Keratinocyte (primary cell): Measurements from ENCODE around the gene EGFR. TPM values are rescaled to one million over a fixed set of nuclear protein-coding genes. Genes with fewer than 3 reads are reported as not detected.

Experiments used
- DNase-seq: peaks from one replicate; pipeline ENCODE4 v3.0.0-alpha.2; 2011; ENCODE audit warnings: low read depth, missing footprints, low spot score
- FAIRE-seq: peaks from 2 replicates; lab custom pipeline; 2011; peaks lifted over from hg19 to GRCh38; lab: Jason Lieb, UNC
- H2AFZ ChIP-seq: 2 replicates; pipeline ENCODE4 v1.6.0; 2012; ENCODE audit warnings: low read length, control low read depth, inconsistent platforms; ENCODE audit not compliant: control insufficient read depth
- H3K27ac ChIP-seq: 2 replicates; pipeline ENCODE4 v1.5.1; 2011; ENCODE audit warnings: low read length; ENCODE audit not compliant: control insufficient read depth, insufficient read depth
- H3K27me3 ChIP-seq: 3 replicates; pipeline ENCODE4 v1.6.0; 2011; ENCODE audit warnings: low read length; ENCODE audit not compliant: control insufficient read depth, insufficient read depth; ENCODE audit errors: extremely low read depth
- H3K36me3 ChIP-seq, 2 experiments: 2 replicates in 1 of 2; 3 replicates in 1 of 2; pipeline ENCODE4 v1.5.1; 2011; ENCODE audit warnings: low read length in 2 of 2, mild to moderate bottlenecking in 1 of 2; ENCODE audit not compliant: control insufficient read depth in 2 of 2, insufficient read depth in 2 of 2; ENCODE audit errors: extremely low read depth in 1 of 2
- H3K4me1 ChIP-seq: 3 replicates; pipeline ENCODE4 v1.5.1; 2011; ENCODE audit warnings: low read length; ENCODE audit not compliant: control insufficient read depth, insufficient read depth; ENCODE audit errors: extremely low read depth
- H3K4me2 ChIP-seq: 3 replicates; pipeline ENCODE4 v1.6.0; 2011; ENCODE audit warnings: low read depth, low read length; ENCODE audit not compliant: control insufficient read depth, insufficient read depth; ENCODE audit errors: extremely low read depth
- H3K4me3 ChIP-seq, 3 experiments: fragments of 200-600 bp in 1 of 3; sonication (generic) in 1 of 3; 2 replicates in 2 of 3; 3 replicates in 1 of 3; pipeline ENCODE4 v1.5.1; 2011 to 2016; ENCODE audit warnings: low read length in 3 of 3, mild to moderate bottlenecking in 3 of 3, control low read depth in 2 of 3, inconsistent platforms in 1 of 3, low read depth in 1 of 3, mixed read lengths in 1 of 3, mixed run types in 1 of 3, moderate library complexity in 1 of 3; ENCODE audit not compliant: control insufficient read depth in 2 of 3, insufficient read depth in 2 of 3; ENCODE audit errors: extremely low read depth in 1 of 3
- H3K79me2 ChIP-seq: 2 replicates; pipeline ENCODE4 v1.6.0; 2012; ENCODE audit warnings: low read length; ENCODE audit not compliant: control insufficient read depth, insufficient read depth
- H3K9ac ChIP-seq: 3 replicates; pipeline ENCODE4 v1.6.0; 2011; ENCODE audit warnings: low read length; ENCODE audit not compliant: control insufficient read depth, insufficient read depth; ENCODE audit errors: extremely low read depth
- H3K9me1 ChIP-seq: 3 replicates; pipeline ENCODE4 v1.6.0; 2011; ENCODE audit warnings: low read length; ENCODE audit not compliant: control insufficient read depth, insufficient read depth; ENCODE audit errors: extremely low read depth
- H3K9me3 ChIP-seq: 2 replicates; pipeline ENCODE4 v1.5.1; 2012; ENCODE audit warnings: low read depth, low read length; ENCODE audit not compliant: control insufficient read depth
- H4K20me1 ChIP-seq: 3 replicates; pipeline ENCODE4 v1.6.0; 2011; ENCODE audit warnings: low read length; ENCODE audit not compliant: control insufficient read depth, insufficient read depth; ENCODE audit errors: extremely low read depth
- CTCF ChIP-seq, 3 experiments: IDR thresholded peaks in 1 of 3; conservative IDR thresholded peaks in 1 of 3; optimal IDR thresholded peaks in 1 of 3; 2 replicates in 2 of 3; 3 replicates in 1 of 3; pipeline versions ENCODE3 to v1.5.1; 2011; ENCODE audit warnings: low read length in 3 of 3, mild to moderate bottlenecking in 3 of 3, moderate library complexity in 2 of 3, control low read depth in 1 of 3, inconsistent platforms in 1 of 3; ENCODE audit not compliant: insufficient read depth in 2 of 3; ENCODE audit errors: extremely low read depth in 1 of 3
- EZH2 ChIP-seq: IDR thresholded peaks from one replicate; pipeline ENCODE4 v1.6.1; 2012; ENCODE audit warnings: inconsistent platforms, mild to moderate bottlenecking, low read length, moderate library complexity
- dilution Hi-C: fragments of 300-500 bp; cut with MboI; formaldehyde crosslinking; loops from one replicate; pipeline ENCODE4 v1.7.0; 2020; ENCODE audit warnings: low sequenced_read_pairs; ENCODE audit not compliant: extremely low pct_ligation_motif_present
- polyA plus RNA-seq, 5 experiments: library from polyadenylated mRNA; depleted of rRNA in 3 of 5; stranded (reverse) in 3 of 5; stranded (forward) in 1 of 5; unstranded in 1 of 5; fragments of >200 nt; gene quantifications; 1 replicate in 1 of 5; 2 replicates in 3 of 5; 3 replicates in 1 of 5; pipeline versions ENCODE4 v1.2.1 to v1.2.3, GENCODE V29; 2011 to 2012; ENCODE audit warnings: missing spikeins in 2 of 5, low read depth in 1 of 5, low replicate concordance in 1 of 5

Gene EGFR
- polyA plus RNA-seq, 1 donor (not counting 4 experiments of a cell fraction or from before 2014, with no cell fraction given): 120 TPM

GRCh38 chr7:54972733-54973294, 46.0 kb upstream of the EGFR start:
- Histone ChIP-seq H3K4me3 (no peak overlapping the region), H3K9ac (no peak overlapping the region), H3K4me2 (no peak overlapping the region), H3K27me3 (no peaks in the 10 kb centered on the region), H2AFZ (no peak overlapping the region), H3K79me2 (no peaks in the 10 kb centered on the region), H3K9me1 (no peaks in the 10 kb centered on the region), H4K20me1 (no peaks in the 10 kb centered on the region), H3K27ac (no peak overlapping the region), H3K9me3 (peaks cover 2% of the 10 kb centered on the region), H3K4me1 (peaks cover 33% of the 10 kb centered on the region), H3K36me3 (no peaks in the 10 kb centered on the region)
- TF ChIP-seq EZH2 (no peak), CTCF (optimal IDR thresholded peaks at IDR 0.05 in 1 of 3, IDR thresholded peaks at IDR 0.05 in 1 of 3, conservative IDR thresholded peaks at IDR 0.05 in 1 of 3; ENCODE audit: extremely low read depth in 1 of 3, insufficient read depth in 2 of 3, low read length in 3 of 3) (no peak)
- no peak for DNase-seq
- dilution Hi-C loops: no loop called here
- no peak for FAIRE-seq

- FAIRE-seq (no peak), DNase-seq (no peak)
- H3K79me2 ChIP-seq: no peaks in the 10 kb centered on the region
- no peak overlapping the region for H3K27ac ChIP-seq
- no peak overlapping the region for H3K9ac ChIP-seq
- TF ChIP-seq EZH2 (no peak), CTCF (optimal IDR thresholded peaks at IDR 0.05 in 1 of 3, IDR thresholded peaks at IDR 0.05 in 1 of 3, conservative IDR thresholded peaks at IDR 0.05 in 1 of 3; ENCODE audit: extremely low read depth in 1 of 3, insufficient read depth in 2 of 3, low read length in 3 of 3) (no peak)
- no peak overlapping the region for H3K4me2 ChIP-seq
- H3K9me3 ChIP-seq: no peaks in the 10 kb centered on the region
- H4K20me1 ChIP-seq: no peaks in the 10 kb centered on the region
- H2AFZ ChIP-seq: no peak overlapping the region
- no peak overlapping the region for H3K4me3 ChIP-seq
- dilution Hi-C loops: no loop called here
- no peaks in the 10 kb centered on the region for H3K9me1 ChIP-seq
- H3K27me3 ChIP-seq: no peaks in the 10 kb centered on the region
- no peaks in the 10 kb centered on the region for H3K36me3 ChIP-seq
- H3K4me1 ChIP-seq: no peaks in the 10 kb centered on the region
These were observed 40.3 kb upstream of the EGFR start for GRCh38 chr7:54978364-54979116.
